ENCODE measurements around the gene PTPRN2.

GRCh38 chr7:158517571-158517970 lies 70.1 kb downstream of the PTPRN2 start:
- no peak for TF ChIP-seq ELF4 (IDR thresholded peaks at IDR 0.05)
- no peak for TF ChIP-seq BHLHE40 (IDR thresholded peaks at IDR 0.05; ENCODE audit: borderline replicate concordance)
- TF ChIP-seq SP1 (IDR thresholded peaks at IDR 0.05) = no peak
- no peak for TF ChIP-seq TARDBP (IDR thresholded peaks at IDR 0.05)
- TF ChIP-seq SUZ12 (IDR thresholded peaks at IDR 0.05) = no peak
- no peak for TF ChIP-seq LEF1 (IDR thresholded peaks at IDR 0.05; ENCODE audit: borderline replicate concordance)
- no peak for TF ChIP-seq FOXA1 (IDR thresholded peaks at IDR 0.05)
- no peak for TF ChIP-seq HDGF (IDR thresholded peaks at IDR 0.05; ENCODE audit: borderline replicate concordance)
- TF ChIP-seq FOXM1 (IDR thresholded peaks at IDR 0.05; ENCODE audit: borderline replicate concordance) = no peak
- no peak for TF ChIP-seq NFRKB (IDR thresholded peaks at IDR 0.05)
